ENCODE measurements around the gene SHISA5.
"Not testable (repeated sequence)": the region's sequence is repeated elsewhere in the genome, so short reads cannot be mapped to it uniquely, and the experiment has no call there.

SHISA5 gene

GRCh38 chr3:48530701-48531100 is 26.7 kb upstream of the SHISA5 start:
- H2AK5ac ChIP-seq (ENCODE audit: low read depth, low read length); H3K4me3 ChIP-seq (ENCODE audit: low read length in 2 of 2); DNase-seq (ENCODE audit: low spot score); H3K18ac ChIP-seq (ENCODE audit: low read length); H3K9ac ChIP-seq (ENCODE audit: low read depth, low read length, poor library complexity); H3K4ac ChIP-seq (ENCODE audit: low read length); H3K27ac ChIP-seq (replicated peaks; ENCODE audit: low read length); H3K23ac ChIP-seq (ENCODE audit: low read depth, low read length, poor library complexity); H2BK120ac ChIP-seq (ENCODE audit: low read depth, low read length); H3K14ac ChIP-seq (ENCODE audit: low read length); H2BK12ac ChIP-seq (ENCODE audit: low read length); H3K27me3 ChIP-seq (ENCODE audit: control insufficient read depth in 3 of 3, insufficient read depth in 3 of 3, low read depth in 1 of 3, low read length in 3 of 3); H2AFZ ChIP-seq (ENCODE audit: low read length); H2BK15ac ChIP-seq (ENCODE audit: low read length); H3K79me1 ChIP-seq (ENCODE audit: low read depth, low read length); H3K9me3 ChIP-seq (replicated peaks in 1 of 2; ENCODE audit: control insufficient read depth in 2 of 2, insufficient read depth in 1 of 2, low read depth in 1 of 2, low read length in 2 of 2); H3K4me1 ChIP-seq (ENCODE audit: control insufficient read depth in 2 of 2, insufficient read depth in 1 of 2, low read depth in 1 of 2, low read length in 2 of 2); H3K4me2 ChIP-seq (ENCODE audit: insufficient read depth, low read length, poor library complexity, severe bottlenecking); H4K91ac ChIP-seq (ENCODE audit: low read depth, low read length, poor library complexity); H2BK5ac ChIP-seq (ENCODE audit: low read length): not testable (repeated sequence)
- peak overlapping the region; percentile 43 for H4K8ac ChIP-seq (ENCODE audit: low read depth, low read length)
- peaks cover 17 to 56% of the 10 kb centered on the region in 2 donors for H3K36me3 ChIP-seq (replicated peaks in 1 of 2; ENCODE audit: control insufficient read depth in 2 of 2, insufficient read depth in 2 of 2, low read length in 2 of 2)
- no CpG with 5 or more reads among the region's 4 CpGs for WGBS, 2 donors (ENCODE audit: extremely low coverage in 2 of 2, insufficient read length in 2 of 2, insufficient replicate concordance in 1 of 2)

GRCh38 chr3:48528754-48529153 is 24.8 kb upstream of the SHISA5 start:
- Histone ChIP-seq H3K4me2 (ENCODE audit: insufficient read depth, low read length, poor library complexity, severe bottlenecking) (no peak overlapping the region), H2AFZ (ENCODE audit: low read length) (no peak overlapping the region), H4K91ac (ENCODE audit: low read depth, low read length, poor library complexity) (no peak overlapping the region), H2BK120ac (ENCODE audit: low read depth, low read length) (no peak overlapping the region), H3K4ac (ENCODE audit: low read length) (no peak overlapping the region), H3K14ac (ENCODE audit: low read length) (no peak overlapping the region), H3K27ac (replicated peaks; ENCODE audit: low read length) (no peak overlapping the region), H2AK5ac (ENCODE audit: low read depth, low read length) (no peak overlapping the region), H2BK5ac (ENCODE audit: low read length) (no peak overlapping the region), H3K18ac (ENCODE audit: low read length) (no peak overlapping the region), H3K79me1 (ENCODE audit: low read depth, low read length) (no peaks in the 10 kb centered on the region), H3K27me3 (ENCODE audit: control insufficient read depth in 3 of 3, insufficient read depth in 3 of 3, low read depth in 1 of 3, low read length in 3 of 3) (no peaks in the 10 kb centered on the region), H3K23ac (ENCODE audit: low read depth, low read length, poor library complexity) (no peak overlapping the region), H3K9me3 (replicated peaks in 1 of 2; ENCODE audit: control insufficient read depth in 2 of 2, insufficient read depth in 1 of 2, low read depth in 1 of 2, low read length in 2 of 2) (no peaks in the 10 kb centered on the region), H2BK12ac (ENCODE audit: low read length) (no peak overlapping the region), H3K4me1 (ENCODE audit: control insufficient read depth in 2 of 2, insufficient read depth in 1 of 2, low read depth in 1 of 2, low read length in 2 of 2) (no peaks in the 10 kb centered on the region), H2BK15ac (ENCODE audit: low read length) (no peak overlapping the region), H4K8ac (ENCODE audit: low read depth, low read length) (no peak overlapping the region), H3K9ac (ENCODE audit: low read depth, low read length, poor library complexity) (no peak overlapping the region), H3K36me3 (replicated peaks in 1 of 2; ENCODE audit: control insufficient read depth in 2 of 2, insufficient read depth in 2 of 2, low read length in 2 of 2) (peaks cover 15 to 46% of the 10 kb centered on the region in 2 donors), H3K4me3 (ENCODE audit: low read length in 2 of 2) (no peak overlapping the region)
- WGBS, 2 donors (ENCODE audit: extremely low coverage in 2 of 2, insufficient read length in 2 of 2, insufficient replicate concordance in 1 of 2): no CpG with 5 or more reads among the region's 3 CpGs
- no peak for DNase-seq (ENCODE audit: low spot score)

GRCh38 chr3:48528048-48528447 is 24.1 kb upstream of the SHISA5 start:
- Histone ChIP-seq H2BK5ac (ENCODE audit: low read length) (no peak overlapping the region), H3K27me3 (ENCODE audit: control insufficient read depth in 3 of 3, insufficient read depth in 3 of 3, low read depth in 1 of 3, low read length in 3 of 3) (no peaks in the 10 kb centered on the region), H3K79me1 (ENCODE audit: low read depth, low read length) (no peaks in the 10 kb centered on the region), H3K4me2 (ENCODE audit: insufficient read depth, low read length, poor library complexity, severe bottlenecking) (no peak overlapping the region), H3K9me3 (replicated peaks in 1 of 2; ENCODE audit: control insufficient read depth in 2 of 2, insufficient read depth in 1 of 2, low read depth in 1 of 2, low read length in 2 of 2) (no peaks in the 10 kb centered on the region), H2BK15ac (ENCODE audit: low read length) (no peak overlapping the region), H3K23ac (ENCODE audit: low read depth, low read length, poor library complexity) (no peak overlapping the region), H2BK12ac (ENCODE audit: low read length) (no peak overlapping the region), H3K27ac (replicated peaks; ENCODE audit: low read length) (no peak overlapping the region), H3K4ac (ENCODE audit: low read length) (no peak overlapping the region), H3K14ac (ENCODE audit: low read length) (no peak overlapping the region), H2AFZ (ENCODE audit: low read length) (no peak overlapping the region), H3K4me1 (ENCODE audit: control insufficient read depth in 2 of 2, insufficient read depth in 1 of 2, low read depth in 1 of 2, low read length in 2 of 2) (no peaks in the 10 kb centered on the region), H3K9ac (ENCODE audit: low read depth, low read length, poor library complexity) (no peak overlapping the region), H4K8ac (ENCODE audit: low read depth, low read length) (no peak overlapping the region), H2BK120ac (ENCODE audit: low read depth, low read length) (no peak overlapping the region), H3K18ac (ENCODE audit: low read length) (no peak overlapping the region), H4K91ac (ENCODE audit: low read depth, low read length, poor library complexity) (no peak overlapping the region), H3K4me3 (ENCODE audit: low read length in 2 of 2) (no peak overlapping the region), H3K36me3 (replicated peaks in 1 of 2; ENCODE audit: control insufficient read depth in 2 of 2, insufficient read depth in 2 of 2, low read length in 2 of 2) (peaks cover 18 to 46% of the 10 kb centered on the region in 2 donors), H2AK5ac (ENCODE audit: low read depth, low read length) (no peak overlapping the region)
- no peak for DNase-seq (ENCODE audit: low spot score)
- no CpG with 5 or more reads among the region's 9 CpGs for WGBS, 2 donors (ENCODE audit: extremely low coverage in 2 of 2, insufficient read length in 2 of 2, insufficient replicate concordance in 1 of 2)

- H3K4me3 ChIP-seq (ENCODE audit: low read length in 2 of 2): no peak overlapping the region
- WGBS, 2 donors (ENCODE audit: extremely low coverage in 2 of 2, insufficient read length in 2 of 2, insufficient replicate concordance in 1 of 2): no CpG with 5 or more reads among the region's 9 CpGs
- peaks cover 18 to 36% of the 10 kb centered on the region in 2 donors for H3K36me3 ChIP-seq (replicated peaks in 1 of 2; ENCODE audit: control insufficient read depth in 2 of 2, insufficient read depth in 2 of 2, low read length in 2 of 2)
- no peak overlapping the region for H3K4me2 ChIP-seq (ENCODE audit: insufficient read depth, low read length, poor library complexity, severe bottlenecking)
- H2BK120ac ChIP-seq (ENCODE audit: low read depth, low read length): no peak overlapping the region
- H2AFZ ChIP-seq (ENCODE audit: low read length): no peak overlapping the region
- no peak overlapping the region for H3K9ac ChIP-seq (ENCODE audit: low read depth, low read length, poor library complexity)
- no peaks in the 10 kb centered on the region for H3K9me3 ChIP-seq (replicated peaks in 1 of 2; ENCODE audit: control insufficient read depth in 2 of 2, insufficient read depth in 1 of 2, low read depth in 1 of 2, low read length in 2 of 2)
- H3K4ac ChIP-seq (ENCODE audit: low read length): no peak overlapping the region
- no peak overlapping the region for H3K14ac ChIP-seq (ENCODE audit: low read length)
- no peak overlapping the region for H2BK12ac ChIP-seq (ENCODE audit: low read length)
- H3K27me3 ChIP-seq (ENCODE audit: control insufficient read depth in 3 of 3, insufficient read depth in 3 of 3, low read depth in 1 of 3, low read length in 3 of 3): no peaks in the 10 kb centered on the region
- no peak overlapping the region for H4K91ac ChIP-seq (ENCODE audit: low read depth, low read length, poor library complexity)
- H3K4me1 ChIP-seq (ENCODE audit: control insufficient read depth in 2 of 2, insufficient read depth in 1 of 2, low read depth in 1 of 2, low read length in 2 of 2): no peaks in the 10 kb centered on the region
- no peak overlapping the region for H2BK15ac ChIP-seq (ENCODE audit: low read length)
- H3K23ac ChIP-seq (ENCODE audit: low read depth, low read length, poor library complexity): no peak overlapping the region
- no peak overlapping the region for H4K8ac ChIP-seq (ENCODE audit: low read depth, low read length)
- no peaks in the 10 kb centered on the region for H3K79me1 ChIP-seq (ENCODE audit: low read depth, low read length)
- H2BK5ac ChIP-seq (ENCODE audit: low read length): no peak overlapping the region
- no peak for DNase-seq (ENCODE audit: low spot score)
- H3K18ac ChIP-seq (ENCODE audit: low read length): no peak overlapping the region
- H2AK5ac ChIP-seq (ENCODE audit: low read depth, low read length): peak overlapping the region; percentile 56
- H3K27ac ChIP-seq (replicated peaks; ENCODE audit: low read length): no peak overlapping the region
Measured at GRCh38 chr3:48524970-48525369, 21.0 kb upstream of the SHISA5 start.
